NCI-H748 (cell line): Measurements from ENCODE around the gene JCAD.
"Not testable (repeated sequence)": the region's sequence is repeated elsewhere in the genome, so short reads cannot be mapped to it uniquely, and the experiment has no call there.

Source experiments
- DNase-seq: peaks from one replicate; lab custom pipeline; 2025; ENCODE audit not compliant: unreplicated experiment; lab: John Stamatoyannopoulos, UW

JCAD gene

DNA sequence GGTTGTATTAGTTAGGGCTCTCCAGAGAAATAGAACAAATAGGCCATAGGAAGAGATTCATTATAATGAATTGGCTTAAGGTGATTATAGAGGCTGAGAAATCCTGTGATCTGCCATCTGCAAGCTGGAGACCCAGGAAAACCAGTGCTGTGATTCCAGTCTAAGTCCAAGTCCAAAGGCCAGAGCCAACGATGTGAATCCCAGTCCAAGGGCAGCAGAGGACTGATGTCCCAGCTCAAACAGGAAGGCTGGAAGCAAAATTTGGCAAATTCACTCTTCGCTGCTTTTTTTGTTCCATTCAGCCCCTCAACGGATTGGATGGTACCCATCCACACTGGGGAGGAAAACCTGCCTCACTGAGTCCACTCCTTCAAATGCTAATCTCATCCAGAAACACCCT, 68.0 kb downstream of the JCAD start:
- DNase-seq: no peak

DNA sequence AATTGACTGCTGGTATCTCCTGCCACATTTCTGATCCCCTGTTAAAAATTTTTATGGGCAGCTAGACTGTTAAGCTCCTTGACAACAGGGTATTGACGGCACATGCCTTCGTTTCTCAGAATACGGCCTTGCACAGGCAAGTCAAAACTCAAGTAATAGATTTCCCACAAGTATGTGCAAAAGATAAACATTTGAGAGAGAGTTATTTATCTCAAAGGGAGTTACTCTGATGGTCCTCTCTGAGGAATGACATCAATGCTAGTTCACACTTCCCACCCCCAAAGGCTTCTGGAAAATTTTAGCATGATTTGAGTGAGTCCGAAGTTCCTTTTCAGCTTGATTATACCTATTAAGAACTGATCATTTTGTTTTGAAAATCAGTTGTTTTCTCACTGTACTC, 71.9 kb downstream of the JCAD start:
- no peak for DNase-seq

- DNase-seq: no peak
Measured at GRCh38 chr10:29982997-29983648, 76.3 kb downstream of the JCAD start.

DNA sequence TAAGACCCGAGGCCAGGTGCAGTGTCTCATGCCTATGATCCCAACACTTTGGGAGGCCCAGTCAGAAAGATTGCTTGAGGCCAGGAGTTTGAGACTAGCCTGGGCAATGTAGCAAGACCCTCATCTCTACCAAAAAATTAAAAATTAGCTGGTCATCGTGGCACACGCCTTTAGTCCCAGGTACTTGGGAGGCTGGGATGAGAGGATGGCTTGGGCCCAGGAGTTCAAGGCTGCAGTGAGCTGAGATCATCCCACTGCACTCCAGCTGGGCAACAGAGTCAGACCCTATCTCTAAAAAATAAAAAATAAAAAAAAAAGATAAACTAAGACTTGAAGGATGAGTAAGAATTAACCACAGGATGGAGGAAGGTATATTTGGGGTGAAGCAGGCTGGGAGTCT, 77.9 kb downstream of the JCAD start:
- DNase-seq: no peak

DNA sequence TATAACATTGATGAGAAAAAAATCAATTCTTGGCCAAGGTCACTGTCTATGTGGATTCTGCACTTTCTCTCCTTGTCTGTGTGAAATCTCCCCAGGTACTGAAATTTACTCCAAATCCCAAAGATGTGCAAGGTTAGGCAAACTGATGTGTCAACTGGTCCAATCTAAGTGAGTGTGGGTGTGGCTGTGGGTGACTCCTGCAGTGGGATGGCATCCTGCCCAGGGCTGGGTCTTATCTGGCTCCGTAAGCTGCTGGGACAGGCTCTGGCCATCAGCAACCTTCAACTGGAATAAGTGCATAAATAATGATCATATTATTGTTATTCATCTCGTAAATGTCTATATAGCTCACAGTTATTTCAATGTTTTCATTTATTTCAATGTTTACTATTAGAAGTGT, 79.3 kb downstream of the JCAD start:
- DNase-seq: no peak

DNA sequence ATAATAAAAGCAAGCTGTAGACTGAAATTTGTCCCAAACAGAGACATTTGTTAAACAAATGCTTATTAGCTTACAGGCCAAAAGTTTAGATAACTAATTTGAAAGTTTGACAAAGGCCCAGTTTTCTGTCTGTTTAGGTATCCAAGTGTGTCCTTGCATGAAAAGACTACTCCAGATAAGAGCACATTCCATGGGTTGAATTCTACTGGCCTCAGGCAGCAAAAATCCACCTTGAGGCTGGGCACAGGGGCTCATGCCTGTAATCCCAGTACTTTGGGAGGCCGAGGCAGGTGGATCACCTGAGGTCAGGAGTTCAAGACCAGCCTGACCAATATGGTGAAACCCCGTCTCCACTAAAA, 80.0 kb downstream of the JCAD start:
- DNase-seq: not testable (repeated sequence)

DNA sequence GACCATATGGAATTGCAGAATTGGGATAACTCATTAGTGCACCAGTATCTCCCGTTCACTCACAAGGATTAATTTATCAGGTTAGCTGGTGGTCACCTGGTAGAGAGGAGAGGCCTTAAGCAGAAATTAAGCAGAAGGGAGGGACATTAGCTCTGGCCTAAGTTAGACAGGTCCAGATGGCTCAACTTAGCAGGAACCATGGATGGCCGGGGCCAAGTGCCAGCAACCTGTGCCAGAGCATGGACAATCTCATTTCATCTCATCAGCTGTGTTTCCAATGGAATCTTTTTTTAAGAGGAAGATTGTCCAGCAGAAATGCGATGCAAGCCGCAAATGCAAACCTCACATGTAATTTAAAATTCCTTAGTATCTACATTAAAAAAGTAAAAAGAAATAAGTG, 82.2 kb downstream of the JCAD start:
- no peak for DNase-seq

GRCh38 chr10:29976134-29976533, 83.3 kb downstream of the JCAD start:
- no peak for DNase-seq

- DNase-seq: no peak
Measured at GRCh38 chr10:29974773-29975172, 84.6 kb downstream of the JCAD start.

GRCh38 chr10:29973921-29974320, 85.5 kb downstream of the JCAD start:
- DNase-seq: no peak

GRCh38 chr10:29970576-29970975, 88.8 kb downstream of the JCAD start:
- no peak for DNase-seq

GRCh38 chr10:29970012-29970396, 89.4 kb downstream of the JCAD start:
- no peak for DNase-seq

- no peak for DNase-seq
Measured at GRCh38 chr10:29969255-29970011, 90.0 kb downstream of the JCAD start.

DNA sequence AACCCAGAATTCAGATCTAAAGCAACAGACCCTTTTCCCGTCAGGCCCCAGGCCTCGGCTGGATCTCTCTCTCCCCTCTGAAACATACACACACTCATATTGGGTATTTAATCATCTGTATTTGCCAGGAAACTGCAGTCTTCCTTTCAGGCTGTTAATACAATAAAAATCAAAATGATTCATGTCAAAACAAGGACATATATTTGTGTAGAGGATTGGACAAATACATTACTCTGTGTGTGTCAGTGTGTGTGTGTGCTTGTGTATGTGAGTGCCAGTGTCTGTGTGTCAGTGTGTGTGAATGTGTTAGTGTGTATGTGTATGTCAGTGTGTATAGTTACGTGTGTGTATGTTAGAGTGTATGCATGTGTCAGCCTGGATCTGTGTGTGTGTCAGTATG, 90.8 kb downstream of the JCAD start:
- no peak for DNase-seq

- no peak for DNase-seq
Measured at GRCh38 chr10:29966269-29966668, 93.1 kb downstream of the JCAD start.
